ENCODE data around the gene DDX51.
A peak's percentile ranks its signal among the peaks of the same experiment; 100 is the strongest.

DDX51 gene

GRCh38 chr12:132144115-132144809, at the start of gene DDX51, which contains the start of gene NOC4L:
Gene DDX51 (minus strand): TSS chr12:132144319. CDS start chr12:132144296, 23 bp downstream.
Gene NOC4L (plus strand): TSS chr12:132144457. CDS start chr12:132144489, 32 bp downstream.
- Mint-ChIP-seq H3K9me3 (no peaks in the 10 kb centered on the region), H3K27me3 (no peaks in the 10 kb centered on the region), H3K36me3 (peaks cover 6% of the 10 kb centered on the region), H3K4me1 (peaks cover 33% of the 10 kb centered on the region), H3K27ac (peak within 1 kb of the TSS; percentile 99), H3K4me3 (peak within 1 kb of the TSS; percentile 96)

GRCh38 chr12:132191715-132192553, 47.8 kb upstream of the DDX51 start:
- Mint-ChIP-seq H3K27me3 (no peaks in the 10 kb centered on the region), H3K27ac (no peak overlapping the region)

GRCh38 chr12:132190834-132191500, 46.8 kb upstream of the DDX51 start:
- H3K4me3 Mint-ChIP-seq, result peak overlapping the region; percentile 52
- H3K27me3 Mint-ChIP-seq, result no peaks in the 10 kb centered on the region
- peak overlapping the region; percentile 23 for H3K27ac Mint-ChIP-seq
- peaks cover 34% of the 10 kb centered on the region for H3K4me1 Mint-ChIP-seq
- H3K9me3 Mint-ChIP-seq, result no peaks in the 10 kb centered on the region
- H3K36me3 Mint-ChIP-seq, result peaks cover 6% of the 10 kb centered on the region

More at GRCh38 chr12:132191715-132192553, 47.8 kb upstream of the DDX51 start:
- H3K36me3 Mint-ChIP-seq, result peaks cover 6% of the 10 kb centered on the region
- H3K4me3 Mint-ChIP-seq, result peak overlapping the region; percentile 52
- H3K9me3 Mint-ChIP-seq, result no peaks in the 10 kb centered on the region
- H3K4me1 Mint-ChIP-seq, result peaks cover 24% of the 10 kb centered on the region

GRCh38 chr12:132190012-132190755, 46.1 kb upstream of the DDX51 start:
- H3K4me1 Mint-ChIP-seq, result peaks cover 42% of the 10 kb centered on the region
- H3K9me3 Mint-ChIP-seq, result no peaks in the 10 kb centered on the region
- H3K36me3 Mint-ChIP-seq, result peaks cover 6% of the 10 kb centered on the region
- H3K27me3 Mint-ChIP-seq, result no peaks in the 10 kb centered on the region
- peak overlapping the region; percentile 93 for H3K4me3 Mint-ChIP-seq
- peak overlapping the region; percentile 88 for H3K27ac Mint-ChIP-seq

- peaks cover 6% of the 10 kb centered on the region for H3K36me3 Mint-ChIP-seq
- H3K4me3 Mint-ChIP-seq, result peak overlapping the region; percentile 93
- H3K9me3 Mint-ChIP-seq, result no peaks in the 10 kb centered on the region
- H3K4me1 Mint-ChIP-seq, result peaks cover 45% of the 10 kb centered on the region
- H3K27me3 Mint-ChIP-seq, result no peaks in the 10 kb centered on the region
- H3K27ac Mint-ChIP-seq, result peak overlapping the region; percentile 88
Observed at GRCh38 chr12:132189378-132190011, 45.4 kb upstream of the DDX51 start.

- peak overlapping the region; percentile 93 for H3K4me3 Mint-ChIP-seq
- no peaks in the 10 kb centered on the region for H3K9me3 Mint-ChIP-seq
- H3K4me1 Mint-ChIP-seq, result peaks cover 50% of the 10 kb centered on the region
- no peak overlapping the region for H3K27ac Mint-ChIP-seq
- no peaks in the 10 kb centered on the region for H3K27me3 Mint-ChIP-seq
- H3K36me3 Mint-ChIP-seq, result peaks cover 3% of the 10 kb centered on the region
Observed at GRCh38 chr12:132188916-132189325, 44.8 kb upstream of the DDX51 start.

- H3K36me3 Mint-ChIP-seq, result peaks cover 2% of the 10 kb centered on the region
- H3K27ac Mint-ChIP-seq, result no peak overlapping the region
- H3K4me1 Mint-ChIP-seq, result peaks cover 50% of the 10 kb centered on the region
- H3K9me3 Mint-ChIP-seq, result no peaks in the 10 kb centered on the region
- H3K27me3 Mint-ChIP-seq, result no peaks in the 10 kb centered on the region
- H3K4me3 Mint-ChIP-seq, result peak overlapping the region; percentile 39
Observed at GRCh38 chr12:132188451-132188901, 44.4 kb upstream of the DDX51 start.

GRCh38 chr12:132187646-132188450, 43.7 kb upstream of the DDX51 start:
- H3K4me3 Mint-ChIP-seq, result peak overlapping the region; percentile 59
- no peaks in the 10 kb centered on the region for H3K36me3 Mint-ChIP-seq
- no peaks in the 10 kb centered on the region for H3K9me3 Mint-ChIP-seq
- H3K4me1 Mint-ChIP-seq, result peaks cover 55% of the 10 kb centered on the region
- no peaks in the 10 kb centered on the region for H3K27me3 Mint-ChIP-seq
- peak overlapping the region; percentile 23 for H3K27ac Mint-ChIP-seq

GRCh38 chr12:132186857-132187620, 42.9 kb upstream of the DDX51 start:
- Mint-ChIP-seq H3K36me3 (no peaks in the 10 kb centered on the region), H3K9me3 (no peaks in the 10 kb centered on the region), H3K27me3 (no peaks in the 10 kb centered on the region), H3K4me1 (peaks cover 55% of the 10 kb centered on the region), H3K4me3 (peak overlapping the region; percentile 79), H3K27ac (peak overlapping the region; percentile 83)

- H3K4me1 Mint-ChIP-seq, result peaks cover 57% of the 10 kb centered on the region
Observed at GRCh38 chr12:132186208-132186856, 42.2 kb upstream of the DDX51 start.

GRCh38 chr12:132185705-132186104, 41.6 kb upstream of the DDX51 start:
- peaks cover 59% of the 10 kb centered on the region for H3K4me1 Mint-ChIP-seq
- H3K27me3 Mint-ChIP-seq, result no peaks in the 10 kb centered on the region
- no peaks in the 10 kb centered on the region for H3K9me3 Mint-ChIP-seq
- peak overlapping the region; percentile 79 for H3K4me3 Mint-ChIP-seq
- no peaks in the 10 kb centered on the region for H3K36me3 Mint-ChIP-seq
- H3K27ac Mint-ChIP-seq, result peak overlapping the region; percentile 77

More at GRCh38 chr12:132186208-132186856, 42.2 kb upstream of the DDX51 start:
- Mint-ChIP-seq H3K9me3 (no peaks in the 10 kb centered on the region), H3K27ac (peak overlapping the region; percentile 77), H3K36me3 (no peaks in the 10 kb centered on the region), H3K4me3 (peak overlapping the region; percentile 79), H3K27me3 (no peaks in the 10 kb centered on the region)

GRCh38 chr12:132182711-132183365, 38.7 kb upstream of the DDX51 start:
- peaks cover 69% of the 10 kb centered on the region for H3K4me1 Mint-ChIP-seq
- no peaks in the 10 kb centered on the region for H3K27me3 Mint-ChIP-seq
- H3K36me3 Mint-ChIP-seq, result no peaks in the 10 kb centered on the region
- H3K27ac Mint-ChIP-seq, result no peak overlapping the region
- no peaks in the 10 kb centered on the region for H3K9me3 Mint-ChIP-seq
- H3K4me3 Mint-ChIP-seq, result no peak overlapping the region
